Upper lobe of left lung (tissue), 4 donors: Measurements from ENCODE around the gene STIL.

Experiments used
- CTCF ChIP-seq, 6 experiments: fragments of 450-650 bp in 4 of 6; fragments of 200-600 bp in 2 of 6; sonication (generic) in 2 of 6; IDR thresholded peaks; one replicate each; pipeline ENCODE4 v1.5.1; 2016 to 2019; ENCODE audit warnings: antibody characterized with exemption in 6 of 6
- POLR2A ChIP-seq, 4 donors: fragments of 450-650 bp; IDR thresholded peaks; one replicate each; pipeline ENCODE4 v1.5.1; 2016 to 2017; ENCODE audit warnings: antibody characterized with exemption in 4 of 4, mild to moderate bottlenecking in 2 of 4
- POLR2AphosphoS5 ChIP-seq, 2 donors: sonication (generic); formaldehyde crosslinking; IDR thresholded peaks; one replicate each; pipeline ENCODE4 v1.5.1; 2017; ENCODE audit warnings: antibody characterized with exemption in 2 of 2

- TF ChIP-seq POLR2A (IDR thresholded peaks at IDR 0.05), result no peak
- TF ChIP-seq CTCF (IDR thresholded peaks at IDR 0.05), result no peak
- no peak for TF ChIP-seq POLR2AphosphoS5 (IDR thresholded peaks at IDR 0.05)
Observed at GRCh38 chr1:47252369-47252768, 61.6 kb downstream of the STIL start.
